ENCODE measurements around the gene HEXA.

DNA sequence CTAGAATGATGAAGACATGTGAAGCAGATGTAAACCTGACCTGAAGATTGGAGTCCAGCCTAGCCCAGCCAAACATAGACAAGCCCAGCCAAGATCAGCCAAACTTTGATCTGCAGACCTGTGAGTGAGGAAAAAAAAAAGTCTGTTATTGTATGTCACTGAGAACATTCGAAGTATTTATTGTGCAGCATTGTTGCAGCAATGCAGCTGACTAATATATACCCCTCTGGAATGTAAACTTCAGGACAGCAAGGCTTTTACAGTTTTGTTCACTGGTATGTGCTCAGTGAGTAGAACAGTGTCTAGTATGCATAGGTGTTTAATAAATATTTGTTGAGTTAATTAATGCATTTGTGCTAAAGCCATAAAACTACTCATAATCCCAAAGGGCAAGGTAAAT is 45.7 kb upstream of the HEXA start:
- TF ChIP-seq, protein P1, sequence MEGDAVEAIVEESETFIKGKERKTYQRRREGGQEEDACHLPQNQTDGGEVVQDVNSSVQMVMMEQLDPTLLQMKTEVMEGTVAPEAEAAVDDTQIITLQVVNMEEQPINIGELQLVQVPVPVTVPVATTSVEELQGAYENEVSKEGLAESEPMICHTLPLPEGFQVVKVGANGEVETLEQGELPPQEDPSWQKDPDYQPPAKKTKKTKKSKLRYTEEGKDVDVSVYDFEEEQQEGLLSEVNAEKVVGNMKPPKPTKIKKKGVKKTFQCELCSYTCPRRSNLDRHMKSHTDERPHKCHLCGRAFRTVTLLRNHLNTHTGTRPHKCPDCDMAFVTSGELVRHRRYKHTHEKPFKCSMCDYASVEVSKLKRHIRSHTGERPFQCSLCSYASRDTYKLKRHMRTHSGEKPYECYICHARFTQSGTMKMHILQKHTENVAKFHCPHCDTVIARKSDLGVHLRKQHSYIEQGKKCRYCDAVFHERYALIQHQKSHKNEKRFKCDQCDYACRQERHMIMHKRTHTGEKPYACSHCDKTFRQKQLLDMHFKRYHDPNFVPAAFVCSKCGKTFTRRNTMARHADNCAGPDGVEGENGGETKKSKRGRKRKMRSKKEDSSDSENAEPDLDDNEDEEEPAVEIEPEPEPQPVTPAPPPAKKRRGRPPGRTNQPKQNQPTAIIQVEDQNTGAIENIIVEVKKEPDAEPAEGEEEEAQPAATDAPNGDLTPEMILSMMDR (conservative IDR thresholded peaks at IDR 0.05; ENCODE audit: low read length), result no peak
- TF ChIP-seq EZH2phosphoT487 (IDR thresholded peaks at IDR 0.05; ENCODE audit: borderline replicate concordance), result no peak

Measured in Loucy (cell line).